Endodermal cell (in vitro differentiated cells): ENCODE measurements around the gene ATP13A2. TPM values are rescaled to one million over a fixed set of nuclear protein-coding genes. Genes with fewer than 3 reads are reported as not detected.
A peak's percentile ranks its signal among the peaks of the same experiment; 100 is the strongest.

ENCODE experiments used
- DNase-seq: peaks from one replicate; pipeline ENCODE4 v3.0.0-alpha.2; 2017
- H3K27ac ChIP-seq: 2 replicates; pipeline ENCODE4 v1.5.1; 2013; ENCODE audit warnings: mild to moderate bottlenecking, low read depth, low read length, moderate library complexity
- H3K27me3 ChIP-seq: 2 replicates; pipeline ENCODE4 v1.6.1; 2013; ENCODE audit warnings: mild to moderate bottlenecking, low read length, moderate library complexity; ENCODE audit not compliant: insufficient read depth, control insufficient read depth, poor library complexity, severe bottlenecking
- H3K36me3 ChIP-seq: 2 replicates; pipeline ENCODE4 v1.7.0; 2013; ENCODE audit warnings: mild to moderate bottlenecking, low read length, moderate library complexity; ENCODE audit not compliant: control insufficient read depth, insufficient read depth
- H3K4me1 ChIP-seq: one replicate; pipeline ENCODE4 v1.7.0; 2013; ENCODE audit warnings: low read length; ENCODE audit not compliant: control insufficient read depth, insufficient read depth
- H3K4me3 ChIP-seq: 2 replicates; pipeline ENCODE4 v1.5.1; 2013; ENCODE audit warnings: mild to moderate bottlenecking, low read length, moderate library complexity
- H3K9ac ChIP-seq: 2 replicates; pipeline ENCODE4 v1.6.1; 2013; ENCODE audit warnings: mild to moderate bottlenecking, low read length, moderate library complexity; ENCODE audit not compliant: poor library complexity, severe bottlenecking; ENCODE audit errors: extremely low read depth
- H3K9me3 ChIP-seq: 2 replicates; pipeline ENCODE4 v1.6.1; 2013; ENCODE audit warnings: mild to moderate bottlenecking, low read length, moderate library complexity; ENCODE audit not compliant: control insufficient read depth
- H3K27ac Mint-ChIP-seq: 2 replicates; pipeline ENCODE4 v1.8.0; 2020; ENCODE audit warnings: mixed read lengths
- H3K27me3 Mint-ChIP-seq: 2 replicates; pipeline ENCODE4 v1.8.0; 2021; ENCODE audit warnings: mild to moderate bottlenecking, mixed read lengths; ENCODE audit not compliant: insufficient read depth
- H3K36me3 Mint-ChIP-seq: 2 replicates; pipeline ENCODE4 v1.8.0; 2020; ENCODE audit warnings: low read depth, mixed read lengths
- H3K4me1 Mint-ChIP-seq: 2 replicates; pipeline ENCODE4 v1.8.0; 2020; ENCODE audit warnings: mixed read lengths
- H3K4me3 Mint-ChIP-seq: 2 replicates; pipeline ENCODE4 v1.8.0; 2020; ENCODE audit warnings: mild to moderate bottlenecking, moderate library complexity, mixed read lengths
- H3K9me3 Mint-ChIP-seq: 2 replicates; pipeline ENCODE4 v1.8.0; 2020; ENCODE audit warnings: mild to moderate bottlenecking, mixed read lengths
- WGBS, 2 experiments: methylation state at CpG; one replicate each; pipeline versions ENCODE4 v1.1.5 to v1.1.7; 2013; ENCODE audit warnings: missing lambda C conversion rate in 2 of 2, mixed read lengths in 1 of 2; ENCODE audit not compliant: insufficient coverage in 1 of 2, insufficient read length in 1 of 2; 5-methylcytosine and 5-hydroxymethylcytosine counted together
- total RNA-seq, 2 donors: library from RNA; stranded (reverse); fragmentation: NEBNext Ultra II Directional in 1 of 2; extraction: Animal tissue kit (Norgen Biotek cat#: 25700) in 1 of 2; gene quantifications; 2 replicates in 1 of 2; 3 replicates in 1 of 2; pipeline ENCODE4 v1.2.1, GENCODE V29; 2021
- TF ChIP-seq, protein P1 (sequence below): fragments of 200-600 bp; sonication (generic); conservative IDR thresholded peaks from 2 replicates; pipeline ENCODE4 v1.5.0; 2021; ENCODE audit warnings: antibody characterized with exemption, mild to moderate bottlenecking

The ATP13A2 gene
- total RNA-seq, 2 donors from 2014 or later: 69.4 to 82.6 TPM

DNA sequence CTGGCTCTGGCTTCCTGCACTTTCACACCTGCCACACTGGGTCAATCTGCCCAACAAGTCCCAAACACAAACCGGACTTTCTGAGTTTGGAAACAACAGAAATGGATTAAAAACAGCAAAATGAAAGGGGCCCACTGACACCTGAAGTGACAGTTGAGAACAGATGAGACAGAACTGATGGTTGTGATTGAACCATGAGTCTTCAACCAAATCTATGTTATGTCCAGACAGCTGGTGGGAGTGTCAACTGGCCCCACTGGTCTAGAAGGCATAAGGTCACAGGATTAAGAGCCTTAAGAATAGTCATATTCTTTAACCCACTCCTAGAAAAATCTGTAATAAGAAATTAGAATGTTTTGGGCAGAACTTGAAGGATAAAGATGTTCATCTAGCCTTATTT lies 13.0 kb upstream of the ATP13A2 start:
- no peak overlapping the region for H3K27ac ChIP-seq
- no peak overlapping the region for H3K9ac ChIP-seq
- peak; percentile 17 for DNase-seq
- TF ChIP-seq, protein P1, sequence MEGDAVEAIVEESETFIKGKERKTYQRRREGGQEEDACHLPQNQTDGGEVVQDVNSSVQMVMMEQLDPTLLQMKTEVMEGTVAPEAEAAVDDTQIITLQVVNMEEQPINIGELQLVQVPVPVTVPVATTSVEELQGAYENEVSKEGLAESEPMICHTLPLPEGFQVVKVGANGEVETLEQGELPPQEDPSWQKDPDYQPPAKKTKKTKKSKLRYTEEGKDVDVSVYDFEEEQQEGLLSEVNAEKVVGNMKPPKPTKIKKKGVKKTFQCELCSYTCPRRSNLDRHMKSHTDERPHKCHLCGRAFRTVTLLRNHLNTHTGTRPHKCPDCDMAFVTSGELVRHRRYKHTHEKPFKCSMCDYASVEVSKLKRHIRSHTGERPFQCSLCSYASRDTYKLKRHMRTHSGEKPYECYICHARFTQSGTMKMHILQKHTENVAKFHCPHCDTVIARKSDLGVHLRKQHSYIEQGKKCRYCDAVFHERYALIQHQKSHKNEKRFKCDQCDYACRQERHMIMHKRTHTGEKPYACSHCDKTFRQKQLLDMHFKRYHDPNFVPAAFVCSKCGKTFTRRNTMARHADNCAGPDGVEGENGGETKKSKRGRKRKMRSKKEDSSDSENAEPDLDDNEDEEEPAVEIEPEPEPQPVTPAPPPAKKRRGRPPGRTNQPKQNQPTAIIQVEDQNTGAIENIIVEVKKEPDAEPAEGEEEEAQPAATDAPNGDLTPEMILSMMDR: no peak
- no peaks in the 10 kb centered on the region for H3K9me3 Mint-ChIP-seq
- H3K36me3 ChIP-seq: peaks cover 93% of the 10 kb centered on the region
- H3K4me1 Mint-ChIP-seq: no peaks in the 10 kb centered on the region
- H3K4me3 Mint-ChIP-seq: no peak overlapping the region
- no peaks in the 10 kb centered on the region for H3K9me3 ChIP-seq
- 90 to 95% methylated on average over 1 of the region's 1 CpG for WGBS, 2 experiments
- no peak overlapping the region for H3K4me3 ChIP-seq
- H3K4me1 ChIP-seq: no peaks in the 10 kb centered on the region
- peaks cover 68% of the 10 kb centered on the region for H3K36me3 Mint-ChIP-seq
- H3K27ac Mint-ChIP-seq: no peak overlapping the region
- H3K27me3 Mint-ChIP-seq: no peaks in the 10 kb centered on the region
- H3K27me3 ChIP-seq: no peaks in the 10 kb centered on the region

DNA sequence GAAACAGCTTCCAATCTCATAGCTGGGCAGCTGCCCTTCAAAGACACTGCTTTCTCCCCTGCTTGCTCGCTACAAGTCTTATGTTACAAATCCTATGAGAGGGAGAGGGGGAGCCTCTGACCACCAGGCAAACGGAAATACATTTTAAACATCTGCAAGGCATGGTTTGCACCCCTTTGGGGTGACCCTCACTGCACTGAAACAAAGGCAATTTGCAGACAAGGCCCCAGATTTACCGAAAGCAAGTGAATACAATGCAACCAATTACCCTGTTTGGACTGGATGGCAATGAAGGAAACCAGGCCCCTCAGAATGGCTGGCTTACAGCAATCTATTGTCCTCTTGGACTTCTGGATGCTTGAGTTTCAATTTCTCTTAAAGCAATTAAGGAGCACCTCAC lies 11.8 kb upstream of the ATP13A2 start:
- no peaks in the 10 kb centered on the region for H3K27me3 Mint-ChIP-seq
- Histone ChIP-seq H3K9me3 (no peaks in the 10 kb centered on the region), H3K4me1 (no peaks in the 10 kb centered on the region), H3K27ac (no peak overlapping the region), H3K27me3 (no peaks in the 10 kb centered on the region), H3K9ac (no peak overlapping the region), H3K36me3 (peaks cover 96% of the 10 kb centered on the region), H3K4me3 (no peak overlapping the region)
- TF ChIP-seq, protein P1: peak; percentile 50
- WGBS, 2 experiments: 91 to 100% methylated on average over 2 to 3 of the region's 3 CpGs
- DNase-seq: peak; percentile 59
- peak overlapping the region; percentile 23 for H3K27ac Mint-ChIP-seq
- H3K4me3 Mint-ChIP-seq: no peak overlapping the region
- H3K36me3 Mint-ChIP-seq: peaks cover 76% of the 10 kb centered on the region
- no peaks in the 10 kb centered on the region for H3K9me3 Mint-ChIP-seq
- H3K4me1 Mint-ChIP-seq: no peaks in the 10 kb centered on the region

DNA sequence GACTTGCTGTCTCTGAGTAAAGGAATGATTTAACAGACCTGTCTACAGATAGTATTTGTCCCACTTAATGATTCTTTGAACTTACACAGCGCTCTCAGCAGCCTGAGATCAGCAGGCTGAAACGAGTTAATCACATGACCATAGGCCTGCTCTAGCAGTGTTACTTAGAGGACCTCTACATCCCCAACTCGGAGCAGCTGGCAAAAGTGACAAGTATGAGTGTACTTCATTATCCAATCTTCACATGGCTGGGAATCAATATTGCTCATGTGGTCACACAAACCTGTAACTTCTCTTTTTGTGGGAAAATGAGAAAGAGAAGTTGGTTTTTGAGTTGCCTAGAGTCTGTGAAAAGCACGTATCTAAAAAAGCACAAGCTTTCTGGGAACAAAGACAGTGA lies 11.4 kb upstream of the ATP13A2 start:
- Mint-ChIP-seq H3K4me1 (no peaks in the 10 kb centered on the region), H3K36me3 (peaks cover 75% of the 10 kb centered on the region), H3K9me3 (no peaks in the 10 kb centered on the region), H3K27me3 (no peaks in the 10 kb centered on the region), H3K4me3 (no peak overlapping the region), H3K27ac (no peak overlapping the region)
- Histone ChIP-seq H3K27ac (no peak overlapping the region), H3K36me3 (peaks cover 96% of the 10 kb centered on the region), H3K4me3 (no peak overlapping the region), H3K9ac (no peak overlapping the region), H3K9me3 (no peaks in the 10 kb centered on the region), H3K4me1 (no peaks in the 10 kb centered on the region), H3K27me3 (no peaks in the 10 kb centered on the region)
- DNase-seq: no peak
- 92 to 95% methylated on average over 4 of the region's 4 CpGs for WGBS, 2 experiments
- TF ChIP-seq, protein P1: no peak
